GM12878 (cell line): Measurements from ENCODE around the gene PLAC1. TPM values are rescaled to one million over a fixed set of nuclear protein-coding genes. Genes with fewer than 3 reads are reported as not detected.

ENCODE experiments used
- ATAC-seq: fragments of 200-7000 bp; cut with Tn5 transposase; 3 replicates; pipeline ENCODE4 v1.9.1; 2020; ENCODE audit warnings: mild to moderate bottlenecking, moderate library complexity
- BruUV-seq: library from RNA; stranded (reverse); fragments of 400-500 nt; replicated peaks from 2 replicates; lab custom pipeline; 2021; lab: Mats Ljungman, UMichigan
- CTCF ChIA-PET: fragments of 300-600 bp; sonication (Branson Sonifier 250); formaldehyde crosslinking; extraction: SDS; loops from one replicate; lab custom pipeline; 2021; ENCODE audit warnings: inconsistent platforms; lab: Yijun Ruan, JAX
- POLR2A ChIA-PET: fragments of 350-600 bp; formaldehyde crosslinking; extraction: SDS; loops from one replicate; lab custom pipeline; 2021; ENCODE audit warnings: inconsistent platforms; lab: Charles Lee
- RAD21 ChIA-PET: fragments of 300-600 bp; sonication (Branson Sonifier 250); formaldehyde crosslinking; loops from one replicate; lab custom pipeline; 2023; ENCODE audit warnings: antibody characterized with exemption; ENCODE audit not compliant: unreplicated experiment; lab: Charles Lee
- SMC1A ChIA-PET: fragments of 300-600 bp; sonication (Branson Sonifier 250); formaldehyde crosslinking; loops from one replicate; lab custom pipeline; 2023; ENCODE audit not compliant: unreplicated experiment, uncharacterized antibody; lab: Charles Lee
- DNase-seq: peaks from one replicate; pipeline ENCODE4 v3.0.0-alpha.2; 2011; ENCODE audit warnings: low read depth, low spot score
- FAIRE-seq: peaks from 3 replicates; lab custom pipeline; 2011; peaks lifted over from hg19 to GRCh38; lab: Jason Lieb, UNC
- H2AFZ ChIP-seq: 2 replicates; pipeline ENCODE4 v1.6.0; 2011; ENCODE audit warnings: low read depth, low read length, control low read depth; ENCODE audit not compliant: control insufficient read depth
- H3K27ac ChIP-seq: 2 replicates; pipeline ENCODE4 v1.5.1; 2011; ENCODE audit warnings: control low read depth; ENCODE audit not compliant: control insufficient read depth, insufficient read depth
- H3K27me3 ChIP-seq, 2 experiments: replicated peaks in 1 of 2; 2 replicates each; pipeline versions ENCODE4 v1.6.0 to v1.6.1; 2011; ENCODE audit warnings: low read length in 1 of 2; ENCODE audit not compliant: control insufficient read depth in 2 of 2, insufficient read depth in 2 of 2
- H3K36me3 ChIP-seq, 2 experiments: 2 replicates each; pipeline ENCODE4 v1.5.1; 2011; ENCODE audit warnings: low read length in 1 of 2; ENCODE audit not compliant: control insufficient read depth in 2 of 2, insufficient read depth in 2 of 2
- H3K4me1 ChIP-seq: 2 replicates; pipeline ENCODE4 v1.6.1; 2011; ENCODE audit warnings: mild to moderate bottlenecking, low read length, moderate library complexity, mixed read lengths; ENCODE audit not compliant: control insufficient read depth, insufficient read depth
- H3K4me2 ChIP-seq: 2 replicates; pipeline ENCODE4 v1.6.0; 2011; ENCODE audit warnings: control low read depth; ENCODE audit not compliant: control insufficient read depth, insufficient read depth
- H3K4me3 ChIP-seq: fragments of 200-600 bp; sonication (generic); 2 replicates; pipeline ENCODE4 v1.5.1; 2016
- H3K79me2 ChIP-seq: 2 replicates; pipeline ENCODE4 v1.6.0; 2011; ENCODE audit warnings: low read length; ENCODE audit not compliant: control insufficient read depth, insufficient read depth
- H3K9ac ChIP-seq: 2 replicates; pipeline ENCODE4 v1.8.0; 2011; ENCODE audit warnings: low read length, control low read depth, mixed read lengths; ENCODE audit not compliant: control insufficient read depth, insufficient read depth
- H3K9me3 ChIP-seq: replicated peaks from 3 replicates; pipeline ENCODE4 v1.5.1; 2011; ENCODE audit warnings: mild to moderate bottlenecking, low read length; ENCODE audit not compliant: control insufficient read depth, insufficient read depth
- H4K20me1 ChIP-seq: 2 replicates; pipeline ENCODE4 v1.6.0; 2011; ENCODE audit not compliant: control insufficient read depth, insufficient read depth
- ATF3 ChIP-seq: IDR thresholded peaks from 2 replicates; pipeline ENCODE4 v1.6.1; 2011; ENCODE audit warnings: low read depth, mild to moderate bottlenecking, low read length, moderate library complexity, borderline replicate concordance; ENCODE audit errors: extremely low read depth
- BMI1 ChIP-seq: fragments of 450-650 bp; IDR thresholded peaks from 2 replicates; pipeline ENCODE4 v1.6.1; 2016; ENCODE audit warnings: mild to moderate bottlenecking, moderate library complexity, borderline replicate concordance
- DPF2 ChIP-seq: fragments of 450-650 bp; IDR thresholded peaks from 2 replicates; pipeline ENCODE4 v1.6.1; 2017; ENCODE audit warnings: mild to moderate bottlenecking
- ETV6 ChIP-seq, 2 experiments: fragments of 450-650 bp in 1 of 2; IDR thresholded peaks in 1 of 2; conservative IDR thresholded peaks in 1 of 2; 2 replicates each; pipeline ENCODE4 v1.6.1; 2014; ENCODE audit warnings: antibody characterized with exemption in 1 of 2, borderline replicate concordance in 1 of 2, low read depth in 1 of 2, mild to moderate bottlenecking in 1 of 2, moderate library complexity in 1 of 2
- GATAD2B ChIP-seq: fragments of 450-650 bp; conservative IDR thresholded peaks from 2 replicates; pipeline ENCODE4 v1.6.1; 2017; ENCODE audit warnings: low read depth, mild to moderate bottlenecking, moderate library complexity
- HCFC1 ChIP-seq: fragments of 150-350 bp; IDR thresholded peaks from 2 replicates; pipeline ENCODE4 v1.6.1; 2014; ENCODE audit warnings: low read length
- HDAC6 ChIP-seq: fragments of 200-600 bp; sonication (generic); IDR thresholded peaks from one replicate; pipeline ENCODE4 v1.8.0; 2017; ENCODE audit warnings: antibody characterized with exemption; ENCODE audit not compliant: unreplicated experiment
- JUNB ChIP-seq: IDR thresholded peaks from 2 replicates; pipeline ENCODE4 v1.6.1; 2016; ENCODE audit warnings: antibody characterized with exemption, mild to moderate bottlenecking
- KDM1A ChIP-seq: fragments of 200-600 bp; sonication (generic); IDR thresholded peaks from 2 replicates; pipeline ENCODE4 v1.6.1; 2016; ENCODE audit warnings: borderline replicate concordance
- MEF2A ChIP-seq: IDR thresholded peaks from 2 replicates; pipeline ENCODE4 v1.6.1; 2011; ENCODE audit warnings: low read depth, mild to moderate bottlenecking, low read length, moderate library complexity; ENCODE audit not compliant: insufficient read depth
- MYB ChIP-seq: fragments of 150-350 bp; IDR thresholded peaks from 2 replicates; pipeline ENCODE4 v1.6.1; 2014; ENCODE audit warnings: mild to moderate bottlenecking, low read depth, low read length, borderline replicate concordance
- NR2C2 ChIP-seq: IDR thresholded peaks from 2 replicates; pipeline ENCODE4 v1.6.1; 2011; ENCODE audit warnings: borderline replicate concordance, low read depth; ENCODE audit not compliant: control insufficient read depth, insufficient read length
- PAX5 ChIP-seq: IDR thresholded peaks from 2 replicates; pipeline ENCODE4 v1.6.1; 2011; ENCODE audit warnings: low read depth, low read length, borderline replicate concordance
- SREBF2 ChIP-seq: IDR thresholded peaks from 2 replicates; pipeline ENCODE4 v1.6.1; 2012; ENCODE audit warnings: mild to moderate bottlenecking, low read length
- STAT3 ChIP-seq: IDR thresholded peaks from 2 replicates; pipeline ENCODE4 v1.6.1; 2011; ENCODE audit warnings: low read depth, low read length, improper control_type of control experiment
- SUPT20H ChIP-seq: IDR thresholded peaks from 2 replicates; pipeline ENCODE4 v1.6.1; 2011; ENCODE audit warnings: low read depth, mild to moderate bottlenecking, low read length, moderate library complexity, borderline replicate concordance; ENCODE audit not compliant: control insufficient read depth
- ZBTB4 ChIP-seq: fragments of 450-650 bp; formaldehyde crosslinking; IDR thresholded peaks from 2 replicates; pipeline ENCODE4 v1.4.0; 2022; ENCODE audit warnings: mild to moderate bottlenecking, moderate library complexity
- ZBTB40 ChIP-seq: fragments of 450-650 bp; IDR thresholded peaks from 2 replicates; pipeline ENCODE4 v1.6.1; 2016; ENCODE audit warnings: mild to moderate bottlenecking, moderate library complexity, borderline replicate concordance
- ZZZ3 ChIP-seq: IDR thresholded peaks from 2 replicates; pipeline ENCODE4 v1.6.1; 2011; ENCODE audit warnings: low read depth; ENCODE audit not compliant: control insufficient read depth, insufficient read length
- WGBS: methylation state at CpG from one replicate; pipeline ENCODE4 v1.1.6; 2016; ENCODE audit warnings: low lambda C conversion rate; ENCODE audit not compliant: insufficient replicate concordance, insufficient coverage; ENCODE audit errors: missing lambda C conversion rate; 5-methylcytosine and 5-hydroxymethylcytosine counted together
- in situ Hi-C: fragments of 300-500 bp; cut with MboI; formaldehyde crosslinking; loops from 9 replicates; pipeline ENCODE4 v1.14.3; 2018; ENCODE audit warnings: mixed read lengths
- intact Hi-C: fragments of 100-400 bp; cut with micrococcal nuclease; formaldehyde crosslinking; loops from one replicate; pipeline ENCODE4 v1.14.2; 2022; ENCODE audit not compliant: unreplicated experiment
- polyA plus RNA-seq, 11 experiments: library from polyadenylated mRNA; depleted of rRNA in 4 of 11; unstranded in 6 of 11; stranded (reverse) in 5 of 11; fragments of >200 nt; fragmentation: Nextera tagmentation in 4 of 11; fragmentation: Illumina TruSeq in 1 of 11; extraction: Ambion mirVana in 4 of 11; extraction: Trizol in 1 of 11; gene quantifications; 1 replicate in 1 of 11; 2 replicates in 10 of 11; pipeline versions ENCODE4 v1.2.1 to v1.2.3, GENCODE V29; 2011 to 2016; ENCODE audit warnings: inconsistent platforms in 2 of 11, missing spikeins in 2 of 11, low read depth in 1 of 11
- total RNA-seq, 4 experiments: library from RNA; depleted of rRNA in 3 of 4; stranded (reverse); fragments of >200 nt in 3 of 4; fragmentation: Illumina TruSeq in 1 of 4; extraction: Trizol in 1 of 4; gene quantifications; 2 replicates each; pipeline versions ENCODE4 v1.2.1 to v1.2.3, GENCODE V29; 2013 to 2021

The PLAC1 gene
- total and polyA plus RNA-seq, 10 of the 15 experiments (the other 5 are each of a cell fraction or from before 2014, with no cell fraction given) = 0.05 to 0.42 (median 0.17) TPM; not detected in 5

GRCh38 chrX:134571796-134572195, 86.5 kb downstream of the PLAC1 start:
- Histone ChIP-seq H3K4me2 (no peak overlapping the region), H3K4me1 (no peaks in the 10 kb centered on the region), H3K27ac (no peak overlapping the region), H3K27me3 (no peaks in the 10 kb centered on the region), H3K9me3 (no peaks in the 10 kb centered on the region), H3K9ac (no peak overlapping the region), H2AFZ (no peak overlapping the region), H4K20me1 (no peaks in the 10 kb centered on the region), H3K79me2 (no peaks in the 10 kb centered on the region), H3K4me3 (no peak overlapping the region), H3K36me3 (no peaks in the 10 kb centered on the region)
- CTCF ChIA-PET = no interaction called here
- RAD21 ChIA-PET = no interaction called here
- 22% methylated on average over 5 of the region's 5 CpGs for WGBS
- in situ Hi-C loops = no loop called here
- BruUV-seq = no TSS peak
- intact Hi-C loops = no loop called here
- no peak for DNase-seq
- FAIRE-seq = no peak
- POLR2A ChIA-PET = no interaction called here
- no peak for ATAC-seq
- SMC1A ChIA-PET = no interaction called here
- no peak for TF ChIP-seq NR2C2
- TF ChIP-seq HCFC1 = no peak
- TF ChIP-seq ZZZ3 = no peak
- TF ChIP-seq BMI1 = no peak
- TF ChIP-seq SREBF2 = no peak
- TF ChIP-seq STAT3 = no peak
- no peak for TF ChIP-seq JUNB
- no peak for TF ChIP-seq GATAD2B
- TF ChIP-seq ZBTB40 = no peak
- TF ChIP-seq KDM1A = no peak
- TF ChIP-seq HDAC6 = no peak
- no peak for TF ChIP-seq PAX5
- no peak for TF ChIP-seq MYB
- TF ChIP-seq ATF3 = no peak
- no peak for TF ChIP-seq MEF2A
- no peak for TF ChIP-seq ZBTB4 (CRISPR knock-in tag)
- no peak for TF ChIP-seq ETV6 (conservative IDR thresholded peaks at IDR 0.05 in 1 of 2, IDR thresholded peaks at IDR 0.05 in 1 of 2; ENCODE audit: borderline replicate concordance in 1 of 2, low read depth in 1 of 2)
- TF ChIP-seq SUPT20H = no peak
- TF ChIP-seq DPF2 = no peak
